ENCODE measurements around the gene PLOD2.

Gene PLOD2

DNA sequence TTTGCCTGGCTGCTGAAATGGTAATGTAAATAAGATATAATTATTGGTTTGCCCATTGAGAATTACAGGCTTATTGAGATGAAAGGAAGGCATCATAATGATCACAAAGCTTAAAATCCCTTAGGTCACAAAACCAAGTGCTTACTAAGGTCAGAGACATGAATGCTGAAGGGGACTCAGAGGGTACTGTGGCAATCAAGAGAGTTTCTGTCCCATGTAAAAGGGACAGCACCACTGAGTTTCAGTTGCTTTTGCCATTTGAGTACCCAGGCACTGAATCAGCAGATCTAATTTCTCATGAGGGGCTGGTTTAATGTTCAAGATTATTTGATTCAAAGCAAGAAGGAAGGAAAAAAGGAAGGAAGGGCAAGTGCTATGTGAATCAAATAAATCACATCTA is 127.0 kb downstream of the PLOD2 start:
- Histone ChIP-seq H3K27ac (no peak overlapping the region), H3K4me2 (ENCODE audit: low read length) (no peak overlapping the region), H3K79me2 (no peaks in the 10 kb centered on the region), H2AFZ (no peak overlapping the region), H3K9me3 (ENCODE audit: control insufficient read depth, low read length) (no peaks in the 10 kb centered on the region), H3K4me3 (ENCODE audit: low read depth, low read length) (no peak overlapping the region), H3K4me1 (no peaks in the 10 kb centered on the region), H3K9ac (no peak overlapping the region), H3K36me3 (ENCODE audit: control insufficient read depth, insufficient read depth, low read length) (no peaks in the 10 kb centered on the region), H3K27me3 (ENCODE audit: control insufficient read depth, insufficient read depth, low read length) (no peaks in the 10 kb centered on the region)
- TF ChIP-seq, protein P1, sequence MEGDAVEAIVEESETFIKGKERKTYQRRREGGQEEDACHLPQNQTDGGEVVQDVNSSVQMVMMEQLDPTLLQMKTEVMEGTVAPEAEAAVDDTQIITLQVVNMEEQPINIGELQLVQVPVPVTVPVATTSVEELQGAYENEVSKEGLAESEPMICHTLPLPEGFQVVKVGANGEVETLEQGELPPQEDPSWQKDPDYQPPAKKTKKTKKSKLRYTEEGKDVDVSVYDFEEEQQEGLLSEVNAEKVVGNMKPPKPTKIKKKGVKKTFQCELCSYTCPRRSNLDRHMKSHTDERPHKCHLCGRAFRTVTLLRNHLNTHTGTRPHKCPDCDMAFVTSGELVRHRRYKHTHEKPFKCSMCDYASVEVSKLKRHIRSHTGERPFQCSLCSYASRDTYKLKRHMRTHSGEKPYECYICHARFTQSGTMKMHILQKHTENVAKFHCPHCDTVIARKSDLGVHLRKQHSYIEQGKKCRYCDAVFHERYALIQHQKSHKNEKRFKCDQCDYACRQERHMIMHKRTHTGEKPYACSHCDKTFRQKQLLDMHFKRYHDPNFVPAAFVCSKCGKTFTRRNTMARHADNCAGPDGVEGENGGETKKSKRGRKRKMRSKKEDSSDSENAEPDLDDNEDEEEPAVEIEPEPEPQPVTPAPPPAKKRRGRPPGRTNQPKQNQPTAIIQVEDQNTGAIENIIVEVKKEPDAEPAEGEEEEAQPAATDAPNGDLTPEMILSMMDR (IDR thresholded peaks at IDR 0.05) = no peak

DNA sequence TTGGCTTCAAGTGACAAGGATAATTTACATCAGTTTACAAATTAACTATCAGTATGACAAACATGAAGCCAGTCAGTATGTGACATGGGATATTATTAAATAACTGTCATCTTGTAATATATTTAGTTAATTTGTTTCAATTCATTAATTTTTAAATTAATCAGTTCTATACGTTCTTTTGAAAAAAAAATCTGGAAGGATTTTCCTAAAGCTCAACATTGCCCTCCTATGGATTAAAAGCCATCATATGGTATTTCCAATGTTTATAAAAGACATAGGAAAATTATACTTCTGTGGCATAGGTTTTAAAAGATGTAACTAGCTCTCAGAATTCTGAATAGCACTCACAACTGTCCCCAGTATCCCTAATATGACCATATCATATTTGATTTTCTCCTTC is 134.4 kb downstream of the PLOD2 start:
- TF ChIP-seq, protein P1 (IDR thresholded peaks at IDR 0.05) = no peak
- Histone ChIP-seq H2AFZ (no peak overlapping the region), H3K79me2 (no peaks in the 10 kb centered on the region), H3K27me3 (ENCODE audit: control insufficient read depth, insufficient read depth, low read length) (no peaks in the 10 kb centered on the region), H3K4me3 (ENCODE audit: low read depth, low read length) (no peak overlapping the region), H3K27ac (no peak overlapping the region), H3K4me2 (ENCODE audit: low read length) (no peak overlapping the region), H3K4me1 (no peaks in the 10 kb centered on the region), H3K36me3 (ENCODE audit: control insufficient read depth, insufficient read depth, low read length) (no peaks in the 10 kb centered on the region), H3K9me3 (ENCODE audit: control insufficient read depth, low read length) (no peaks in the 10 kb centered on the region), H3K9ac (no peak overlapping the region)

DNA sequence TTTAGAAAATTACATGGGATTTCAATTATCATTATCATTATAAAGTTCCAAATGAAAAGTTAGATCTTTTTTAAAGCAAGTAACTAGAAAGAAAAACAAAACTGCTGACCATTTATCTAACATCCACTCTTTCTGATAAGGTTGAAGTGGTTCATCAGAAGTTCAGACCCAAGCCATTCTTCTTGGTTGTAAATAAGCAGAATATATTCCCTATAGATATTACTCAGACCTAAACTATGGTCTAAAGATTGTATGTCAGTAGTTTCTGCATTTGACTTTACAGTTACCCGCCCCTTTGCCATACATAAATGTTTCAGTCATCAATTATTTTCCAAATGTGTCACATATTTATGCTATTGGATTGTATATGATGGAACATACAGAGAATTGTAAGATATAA is 136.7 kb downstream of the PLOD2 start:
- Histone ChIP-seq H3K27me3 (ENCODE audit: control insufficient read depth, insufficient read depth, low read length) (no peaks in the 10 kb centered on the region), H3K9ac (no peak overlapping the region), H3K79me2 (no peaks in the 10 kb centered on the region), H2AFZ (no peak overlapping the region), H3K9me3 (ENCODE audit: control insufficient read depth, low read length) (no peaks in the 10 kb centered on the region), H3K4me1 (no peaks in the 10 kb centered on the region), H3K4me3 (ENCODE audit: low read depth, low read length) (no peak overlapping the region), H3K36me3 (ENCODE audit: control insufficient read depth, insufficient read depth, low read length) (no peaks in the 10 kb centered on the region), H3K27ac (no peak overlapping the region), H3K4me2 (ENCODE audit: low read length) (no peak overlapping the region)
- TF ChIP-seq, protein P1 (IDR thresholded peaks at IDR 0.05) = no peak

DNA sequence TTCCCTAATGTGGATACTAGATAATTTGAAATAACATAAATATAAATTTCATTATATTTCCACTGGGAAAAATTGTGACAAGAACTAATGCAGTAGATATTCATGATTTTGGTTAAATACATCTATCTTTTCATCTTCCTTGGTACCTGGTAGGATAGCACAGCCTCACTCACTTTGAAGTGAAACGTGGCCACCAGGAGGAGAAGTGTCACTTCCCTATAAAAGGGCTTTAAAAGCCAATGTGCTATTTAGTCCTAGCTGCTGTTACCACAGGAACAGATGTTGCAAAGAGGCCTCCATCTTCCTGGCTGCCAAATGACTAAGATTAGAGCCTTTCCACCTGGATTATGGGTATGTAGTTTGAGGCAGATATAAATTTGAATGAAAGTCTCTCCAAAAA is 140.0 kb downstream of the PLOD2 start:
- H3K27ac ChIP-seq = no peak overlapping the region
- no peak overlapping the region for H3K4me3 ChIP-seq (ENCODE audit: low read depth, low read length)
- H3K4me2 ChIP-seq (ENCODE audit: low read length) = no peak overlapping the region
- H3K79me2 ChIP-seq = no peaks in the 10 kb centered on the region
- H3K9ac ChIP-seq = no peak overlapping the region
- no peaks in the 10 kb centered on the region for H3K4me1 ChIP-seq
- TF ChIP-seq, protein P1 (IDR thresholded peaks at IDR 0.05) = no peak
- no peaks in the 10 kb centered on the region for H3K27me3 ChIP-seq (ENCODE audit: control insufficient read depth, insufficient read depth, low read length)
- no peaks in the 10 kb centered on the region for H3K9me3 ChIP-seq (ENCODE audit: control insufficient read depth, low read length)
- H3K36me3 ChIP-seq (ENCODE audit: control insufficient read depth, insufficient read depth, low read length) = no peaks in the 10 kb centered on the region
- H2AFZ ChIP-seq = no peak overlapping the region

DNA sequence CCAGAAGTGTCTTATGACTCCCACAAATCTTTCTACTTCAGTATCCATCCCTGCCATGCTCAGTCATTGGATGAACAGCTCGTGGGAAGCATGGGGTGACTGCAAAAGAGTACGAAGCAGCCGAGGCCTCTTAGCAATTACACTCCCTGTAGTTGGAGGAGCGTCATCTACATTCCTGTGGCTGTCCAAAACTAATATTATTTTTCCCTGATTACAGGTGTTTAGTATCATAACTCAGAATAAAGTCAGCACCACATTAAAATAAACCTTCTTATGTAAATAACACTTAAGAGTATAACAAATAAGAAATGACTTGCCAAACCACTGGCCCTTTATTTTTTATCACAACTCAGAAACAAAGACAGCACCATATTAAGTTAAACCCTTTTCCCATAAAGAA is 141.5 kb downstream of the PLOD2 start:
- H3K4me2 ChIP-seq (ENCODE audit: low read length) = no peak overlapping the region
- H3K36me3 ChIP-seq (ENCODE audit: control insufficient read depth, insufficient read depth, low read length) = no peaks in the 10 kb centered on the region
- H3K27ac ChIP-seq = no peak overlapping the region
- no peaks in the 10 kb centered on the region for H3K4me1 ChIP-seq
- TF ChIP-seq, protein P1 (IDR thresholded peaks at IDR 0.05) = no peak
- H3K27me3 ChIP-seq (ENCODE audit: control insufficient read depth, insufficient read depth, low read length) = no peaks in the 10 kb centered on the region
- H2AFZ ChIP-seq = no peak overlapping the region
- H3K4me3 ChIP-seq (ENCODE audit: low read depth, low read length) = no peak overlapping the region
- no peaks in the 10 kb centered on the region for H3K9me3 ChIP-seq (ENCODE audit: control insufficient read depth, low read length)
- no peak overlapping the region for H3K9ac ChIP-seq
- H3K79me2 ChIP-seq = no peaks in the 10 kb centered on the region

All from parathyroid adenoma (tissue), 2 donors.